Cardiac fibroblast (primary cell): Measurements from ENCODE around the gene USP24.
"Not testable (repeated sequence)": the region's sequence is repeated elsewhere in the genome, so short reads cannot be mapped to it uniquely, and the experiment has no call there.

Experiments used
- DNase-seq, 2 donors: peaks; one replicate each; pipeline versions ENCODE4 v3.0.0 to v3.0.0-alpha.2; 2010; ENCODE audit warnings: low read depth in 2 of 2
- H3K4me3 ChIP-seq, 2 donors: replicated peaks in 1 of 2; 1 replicate in 1 of 2; 2 replicates in 1 of 2; pipeline ENCODE4 v1.5.1; 2011; ENCODE audit warnings: low read depth in 2 of 2, low read length in 2 of 2, mild to moderate bottlenecking in 2 of 2, moderate library complexity in 1 of 2
- TF ChIP-seq, protein P1 (sequence below): IDR thresholded peaks from one replicate; pipeline ENCODE4 v1.5.1; 2011; ENCODE audit warnings: low read depth, mild to moderate bottlenecking, low read length, inconsistent platforms

USP24 gene

DNA sequence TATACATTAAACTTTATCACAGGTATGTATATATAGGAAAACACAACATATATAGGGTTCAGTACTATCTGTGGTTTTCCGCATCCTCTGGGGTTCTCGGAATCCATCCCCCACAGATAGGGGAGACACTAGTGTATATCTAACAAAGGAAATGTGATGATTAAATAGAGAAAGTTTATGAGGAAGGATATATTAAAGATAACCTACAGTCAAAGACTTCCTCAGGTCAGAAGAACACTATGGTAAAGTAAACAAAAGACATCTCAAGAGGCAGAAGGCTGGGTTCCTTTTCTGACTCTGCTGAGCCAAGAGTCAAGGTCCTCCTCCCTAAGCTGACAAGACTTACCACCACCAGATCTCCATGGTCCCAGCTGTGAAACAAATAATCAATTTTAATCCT, 12.1 kb downstream of the USP24 start:
- TF ChIP-seq, protein P1, sequence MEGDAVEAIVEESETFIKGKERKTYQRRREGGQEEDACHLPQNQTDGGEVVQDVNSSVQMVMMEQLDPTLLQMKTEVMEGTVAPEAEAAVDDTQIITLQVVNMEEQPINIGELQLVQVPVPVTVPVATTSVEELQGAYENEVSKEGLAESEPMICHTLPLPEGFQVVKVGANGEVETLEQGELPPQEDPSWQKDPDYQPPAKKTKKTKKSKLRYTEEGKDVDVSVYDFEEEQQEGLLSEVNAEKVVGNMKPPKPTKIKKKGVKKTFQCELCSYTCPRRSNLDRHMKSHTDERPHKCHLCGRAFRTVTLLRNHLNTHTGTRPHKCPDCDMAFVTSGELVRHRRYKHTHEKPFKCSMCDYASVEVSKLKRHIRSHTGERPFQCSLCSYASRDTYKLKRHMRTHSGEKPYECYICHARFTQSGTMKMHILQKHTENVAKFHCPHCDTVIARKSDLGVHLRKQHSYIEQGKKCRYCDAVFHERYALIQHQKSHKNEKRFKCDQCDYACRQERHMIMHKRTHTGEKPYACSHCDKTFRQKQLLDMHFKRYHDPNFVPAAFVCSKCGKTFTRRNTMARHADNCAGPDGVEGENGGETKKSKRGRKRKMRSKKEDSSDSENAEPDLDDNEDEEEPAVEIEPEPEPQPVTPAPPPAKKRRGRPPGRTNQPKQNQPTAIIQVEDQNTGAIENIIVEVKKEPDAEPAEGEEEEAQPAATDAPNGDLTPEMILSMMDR, result no peak
- no peak for DNase-seq
- no peak overlapping the region for H3K4me3 ChIP-seq

DNA sequence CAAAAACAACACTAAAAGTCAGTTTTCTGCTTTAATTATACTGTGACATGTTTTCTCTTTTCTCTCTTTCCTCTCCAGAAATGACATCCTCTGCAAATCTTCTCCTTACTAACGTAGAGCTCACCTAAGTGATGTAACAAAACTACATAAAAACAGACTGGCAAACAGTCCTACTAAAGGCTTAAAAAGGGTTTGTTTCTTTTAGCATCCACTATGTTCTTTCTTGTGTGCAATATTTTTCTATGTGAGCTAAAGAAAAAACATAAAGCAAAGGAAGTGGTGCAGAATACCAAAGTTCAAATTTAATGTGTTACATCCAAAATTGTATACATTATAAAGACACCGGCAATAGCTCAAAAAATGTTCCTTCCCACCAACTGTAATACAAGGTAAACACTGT, 14.5 kb downstream of the USP24 start:
- H3K4me3 ChIP-seq, result no peak overlapping the region
- TF ChIP-seq, protein P1, result no peak
- DNase-seq, result no peak

DNA sequence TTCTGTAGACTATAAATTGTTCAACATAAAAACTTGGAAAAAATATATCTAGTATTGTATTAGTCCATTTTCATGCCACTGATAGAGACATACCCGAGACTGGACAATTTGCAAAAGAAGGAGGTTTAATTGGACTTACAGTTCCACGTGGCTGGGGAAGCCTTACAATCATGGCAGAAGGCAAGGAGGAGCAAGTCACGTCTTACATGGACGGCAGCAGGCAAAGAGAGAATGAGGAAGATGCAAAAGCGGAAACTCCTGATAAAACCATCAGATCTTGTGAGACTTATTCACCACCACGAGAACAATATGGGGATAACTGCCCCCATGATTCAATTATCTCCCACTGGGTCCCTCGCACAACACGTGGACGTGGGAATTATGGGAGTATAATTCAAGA, 15.4 kb downstream of the USP24 start:
- H3K4me3 ChIP-seq, DNase-seq: not testable (repeated sequence)

DNA sequence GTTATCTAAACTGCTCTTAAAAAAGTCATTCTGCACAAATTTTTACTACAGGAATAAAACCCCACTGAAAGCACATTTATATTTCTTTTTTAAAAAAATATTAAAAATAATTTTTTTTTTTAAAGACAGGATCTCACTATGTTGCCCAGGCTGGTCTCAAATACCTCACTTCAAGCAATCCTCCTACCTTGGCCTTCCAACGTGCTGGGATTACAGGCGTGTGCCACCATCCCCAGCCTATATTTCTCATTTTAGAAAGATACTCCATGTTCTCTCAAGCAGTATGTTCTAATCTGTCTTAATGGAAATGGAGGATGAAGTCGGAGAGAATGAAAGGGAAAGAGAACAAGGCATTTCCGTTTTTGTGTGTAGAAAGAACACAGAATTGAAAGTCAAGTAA, 17.1 kb downstream of the USP24 start:
- DNase-seq, result no peak
- TF ChIP-seq, protein P1, result no peak
- no peak overlapping the region for H3K4me3 ChIP-seq

DNA sequence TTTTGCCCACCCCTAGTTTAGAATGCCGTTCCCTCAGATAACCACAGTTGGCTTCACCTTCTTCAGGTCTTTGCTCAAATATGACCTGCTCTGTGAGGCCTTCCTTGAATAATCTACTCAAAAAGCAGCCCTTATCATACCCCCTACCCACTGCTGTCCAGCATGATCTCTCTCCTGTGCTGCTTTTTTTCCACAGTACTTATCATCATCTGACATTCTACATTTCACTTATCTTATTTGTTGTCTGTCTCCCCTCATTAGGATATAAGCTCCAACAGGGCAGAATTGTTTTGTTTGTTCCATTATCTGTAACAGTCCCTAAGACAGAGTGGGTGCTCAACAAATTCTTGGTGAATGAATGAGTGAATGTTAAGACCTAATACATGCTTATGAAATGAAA, 18.1 kb downstream of the USP24 start:
- H3K4me3 ChIP-seq, result no peak overlapping the region
- TF ChIP-seq, protein P1, result no peak
- DNase-seq, result no peak

DNA sequence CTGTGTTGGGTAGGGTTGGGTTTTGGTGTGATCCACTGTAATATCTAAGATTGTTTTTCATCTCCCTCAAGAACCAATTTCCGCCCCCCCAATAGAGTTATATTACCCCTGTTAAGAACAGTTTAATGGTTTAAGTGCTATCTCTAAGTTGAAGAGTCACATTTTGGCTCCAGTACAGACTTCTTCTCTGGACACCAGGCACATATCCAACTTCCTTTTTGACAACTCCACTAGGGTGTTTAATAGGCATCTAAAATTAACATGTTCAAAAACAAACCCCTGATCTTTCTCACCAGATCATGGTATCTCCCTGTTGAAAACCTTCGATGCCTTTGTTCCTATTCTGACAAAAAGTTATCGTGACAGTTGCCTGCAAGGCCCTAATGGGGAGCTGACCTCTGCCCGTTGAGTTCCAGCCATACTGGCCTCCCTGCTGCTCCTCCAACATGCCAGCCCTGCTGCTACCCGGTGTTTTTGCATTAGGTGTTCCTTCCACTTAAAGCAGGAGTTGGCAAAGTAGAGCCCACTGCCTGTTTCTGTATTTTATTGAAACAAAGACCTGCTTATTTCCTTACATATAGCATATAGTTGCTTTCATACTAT, 18.6 kb downstream of the USP24 start:
- no peak overlapping the region for H3K4me3 ChIP-seq
- TF ChIP-seq, protein P1, result no peak
- DNase-seq, result peak in 1 of 2 donors; percentile 60

DNA sequence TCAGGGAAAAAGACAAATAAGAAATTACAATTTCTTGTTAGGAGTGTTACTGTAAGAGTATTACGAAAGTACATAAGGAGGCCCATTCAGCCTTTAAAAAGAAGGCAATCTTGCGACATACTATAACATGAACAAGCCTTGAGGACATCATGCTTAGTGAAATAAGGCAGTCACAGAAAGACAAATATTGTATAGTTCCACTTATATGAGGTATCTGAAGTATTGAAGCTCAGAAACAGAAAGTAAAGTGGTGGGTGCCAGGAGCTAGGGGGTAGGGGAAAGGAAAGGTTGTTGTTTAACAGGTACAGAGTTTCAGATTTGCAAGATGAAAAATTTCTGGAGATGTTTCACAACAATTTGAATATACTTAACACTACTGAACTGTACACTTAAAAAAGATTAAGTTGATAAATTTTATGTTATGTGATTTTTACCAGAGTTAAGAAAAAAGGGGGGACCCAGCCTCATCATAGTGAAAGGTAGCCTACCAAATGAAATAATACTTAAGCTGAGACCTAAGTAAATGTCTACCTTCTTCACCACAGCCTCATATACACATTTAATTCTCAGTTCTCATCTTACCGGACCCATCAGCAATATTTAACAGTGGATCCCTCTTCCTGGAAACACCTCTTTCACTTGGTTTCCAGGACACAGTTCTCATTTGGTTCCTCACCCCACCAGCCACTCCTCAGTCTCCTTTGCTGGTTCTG, 19.5 kb downstream of the USP24 start:
- DNase-seq, result peak; percentile 73 to 77
- no peak overlapping the region for H3K4me3 ChIP-seq
- TF ChIP-seq, protein P1, result no peak
